Measurements from ENCODE around the gene APCDD1L.
"Not testable (repeated sequence)": the region's sequence is repeated elsewhere in the genome, so short reads cannot be mapped to it uniquely, and the experiment has no call there.

APCDD1L gene

DNA sequence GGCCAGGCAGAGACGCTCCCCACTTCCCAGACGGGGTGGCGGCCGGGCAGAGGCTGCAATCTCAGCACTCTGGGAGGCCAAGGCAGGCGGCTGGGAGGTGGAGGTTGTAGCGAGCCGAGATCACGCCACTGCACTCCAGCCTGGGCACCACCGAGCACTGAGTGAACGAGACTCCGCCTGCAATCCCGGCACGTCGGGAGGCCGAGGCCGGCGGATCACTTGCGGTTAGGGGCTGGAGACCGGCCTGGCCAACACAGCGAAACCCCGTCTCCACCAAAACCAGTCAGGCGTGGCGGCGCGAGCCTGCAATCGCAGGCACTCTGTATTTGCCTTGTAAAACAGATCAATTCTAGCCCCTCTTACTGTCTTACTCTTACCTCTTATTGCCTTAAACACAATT lies 100.4 kb downstream of the APCDD1L start:
- not testable (repeated sequence) for DNase-seq (ENCODE audit: low read depth)

DNA sequence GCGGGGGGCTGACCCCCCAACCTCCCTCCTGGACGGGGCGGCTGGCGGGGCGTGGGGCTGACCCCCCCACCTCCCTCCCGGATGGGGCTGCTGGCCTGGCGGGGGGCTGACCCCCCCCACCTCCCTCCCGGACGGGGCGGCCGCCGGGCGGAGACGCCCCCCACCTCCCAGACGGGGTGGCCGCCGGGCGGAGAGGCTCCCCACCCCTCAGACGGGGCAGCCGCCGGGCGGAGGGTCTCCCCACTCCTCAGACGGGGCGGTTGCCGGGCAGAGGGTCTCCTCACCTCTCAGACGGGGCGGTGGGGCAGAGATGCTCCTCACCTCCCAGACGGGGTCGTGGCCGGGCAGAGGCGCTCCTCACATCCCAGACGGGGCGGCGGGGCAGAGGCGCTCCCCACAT lies 101.0 kb downstream of the APCDD1L start:
- not testable (repeated sequence) for DNase-seq (ENCODE audit: low read depth)

Measured in activated gamma-delta T cell treated with anti-CD3 and anti-CD28 coated beads, Interleukin-2, amount 50 U/mL, for 16 hours (primary cell).